HEK293T (cell line): ENCODE measurements around the gene XPNPEP3.
"Not testable (repeated sequence)": the region's sequence is repeated elsewhere in the genome, so short reads cannot be mapped to it uniquely, and the experiment has no call there.

Experiments
- FOXA1 ChIP-seq: fragments of 450-650 bp; IDR thresholded peaks from 2 replicates; pipeline ENCODE4 v1.6.1; 2016; ENCODE audit warnings: mild to moderate bottlenecking
- FOXM1 ChIP-seq: fragments of 450-650 bp; IDR thresholded peaks from 2 replicates; pipeline ENCODE4 v1.6.1; 2017; ENCODE audit warnings: mild to moderate bottlenecking, borderline replicate concordance
- HDGF ChIP-seq: fragments of 450-650 bp; IDR thresholded peaks from 2 replicates; pipeline ENCODE4 v1.6.1; 2017; ENCODE audit warnings: antibody characterized with exemption, borderline replicate concordance

DNA sequence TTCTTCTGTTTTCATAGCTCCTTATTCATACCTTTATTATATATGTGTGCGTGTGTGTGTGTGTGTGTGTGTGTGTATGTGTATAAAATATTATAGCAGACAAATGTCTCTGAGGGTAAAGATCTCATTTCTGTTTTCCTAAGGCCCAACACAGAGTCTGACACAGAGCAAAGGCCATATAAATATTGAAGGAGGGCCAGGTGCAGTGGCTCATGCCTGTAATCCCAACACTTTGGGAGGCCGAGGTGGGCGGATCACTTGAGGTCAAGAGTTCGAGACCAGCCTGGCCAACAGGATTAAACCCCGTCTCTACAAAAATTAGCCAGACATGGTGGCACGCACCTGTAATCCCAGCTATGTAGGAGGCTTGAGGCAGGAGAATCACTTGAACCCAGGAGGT lies 11.4 kb downstream of the XPNPEP3 start:
- not testable (repeated sequence) for TF ChIP-seq HDGF, FOXM1, FOXA1
